DND-41 (cell line): Measurements from ENCODE around the gene GTF3C1.

ENCODE experiments used
- EZH2 ChIP-seq: IDR thresholded peaks from 3 replicates; pipeline ENCODE4 v1.6.1; 2012; ENCODE audit warnings: borderline replicate concordance, low read depth, mild to moderate bottlenecking, moderate library complexity, low read length, inconsistent platforms; ENCODE audit not compliant: severe bottlenecking
- TF ChIP-seq, protein P1 (sequence below): IDR thresholded peaks from 2 replicates; pipeline ENCODE4 v1.5.1; 2012; ENCODE audit warnings: borderline replicate concordance, low read length, moderate library complexity, mild to moderate bottlenecking; ENCODE audit not compliant: poor library complexity, severe bottlenecking; ENCODE audit errors: extremely low read depth

DNA sequence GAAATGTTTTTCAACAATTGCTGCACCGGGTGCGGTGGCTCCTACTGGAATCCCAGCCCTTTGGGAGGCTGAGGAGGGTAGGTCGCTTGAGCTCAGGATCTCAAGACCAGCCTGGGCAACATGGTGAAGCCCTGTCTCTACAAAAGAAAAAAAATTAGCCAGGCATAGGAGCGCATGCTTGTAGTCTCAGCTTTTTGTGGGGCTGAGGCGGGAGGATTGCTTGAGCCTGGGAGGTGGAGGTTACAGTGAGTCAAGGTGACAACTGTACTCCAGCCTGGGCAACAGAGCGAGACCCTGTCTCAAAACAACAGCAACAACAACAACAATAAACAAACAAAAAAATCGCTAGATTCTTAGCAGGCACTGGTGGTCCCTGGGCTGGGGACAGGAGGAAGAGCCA is 119.2 kb downstream of the GTF3C1 start:
- TF ChIP-seq, protein P1, sequence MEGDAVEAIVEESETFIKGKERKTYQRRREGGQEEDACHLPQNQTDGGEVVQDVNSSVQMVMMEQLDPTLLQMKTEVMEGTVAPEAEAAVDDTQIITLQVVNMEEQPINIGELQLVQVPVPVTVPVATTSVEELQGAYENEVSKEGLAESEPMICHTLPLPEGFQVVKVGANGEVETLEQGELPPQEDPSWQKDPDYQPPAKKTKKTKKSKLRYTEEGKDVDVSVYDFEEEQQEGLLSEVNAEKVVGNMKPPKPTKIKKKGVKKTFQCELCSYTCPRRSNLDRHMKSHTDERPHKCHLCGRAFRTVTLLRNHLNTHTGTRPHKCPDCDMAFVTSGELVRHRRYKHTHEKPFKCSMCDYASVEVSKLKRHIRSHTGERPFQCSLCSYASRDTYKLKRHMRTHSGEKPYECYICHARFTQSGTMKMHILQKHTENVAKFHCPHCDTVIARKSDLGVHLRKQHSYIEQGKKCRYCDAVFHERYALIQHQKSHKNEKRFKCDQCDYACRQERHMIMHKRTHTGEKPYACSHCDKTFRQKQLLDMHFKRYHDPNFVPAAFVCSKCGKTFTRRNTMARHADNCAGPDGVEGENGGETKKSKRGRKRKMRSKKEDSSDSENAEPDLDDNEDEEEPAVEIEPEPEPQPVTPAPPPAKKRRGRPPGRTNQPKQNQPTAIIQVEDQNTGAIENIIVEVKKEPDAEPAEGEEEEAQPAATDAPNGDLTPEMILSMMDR, result no peak
- TF ChIP-seq EZH2, result no peak
